ENCODE data around the gene MAML2.

Gene MAML2

DNA sequence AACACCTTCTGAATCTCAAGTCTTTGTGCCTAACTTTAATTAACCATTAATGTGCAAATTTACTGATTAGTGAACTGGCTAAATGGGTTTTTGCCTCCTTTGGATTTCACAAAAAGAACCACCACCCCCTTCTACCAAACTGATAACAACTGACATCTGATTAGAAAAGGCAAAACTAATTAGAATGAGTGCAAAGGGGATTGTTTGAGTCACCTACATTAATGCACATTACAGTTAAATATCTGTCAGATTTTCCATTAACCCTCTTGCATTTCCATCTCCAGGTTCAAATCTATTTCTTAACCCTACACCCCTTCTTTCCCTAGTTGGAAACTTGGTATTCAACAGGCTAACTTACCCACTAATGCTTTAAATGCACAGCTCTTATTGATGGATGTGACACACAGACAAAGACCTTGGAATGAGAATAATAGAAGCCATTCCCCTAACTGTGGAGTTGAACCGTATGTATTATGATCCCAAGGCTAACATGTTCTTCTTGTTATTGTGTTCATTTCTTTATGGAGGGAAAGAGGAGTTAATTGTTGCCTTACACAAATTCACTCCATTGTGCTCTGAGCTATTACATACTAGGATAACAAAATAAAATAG lies 257.6 kb downstream of the MAML2 start:
- ATAC-seq (replicated peaks): no peak
- Mint-ChIP-seq H3K36me3 (ENCODE audit: insufficient read depth) (peaks cover 6% of the 10 kb centered on the region), H3K4me1 (ENCODE audit: low read depth in 2 of 2) (peaks cover 2 to 3% of the 10 kb centered on the region in 2 donors)

DNA sequence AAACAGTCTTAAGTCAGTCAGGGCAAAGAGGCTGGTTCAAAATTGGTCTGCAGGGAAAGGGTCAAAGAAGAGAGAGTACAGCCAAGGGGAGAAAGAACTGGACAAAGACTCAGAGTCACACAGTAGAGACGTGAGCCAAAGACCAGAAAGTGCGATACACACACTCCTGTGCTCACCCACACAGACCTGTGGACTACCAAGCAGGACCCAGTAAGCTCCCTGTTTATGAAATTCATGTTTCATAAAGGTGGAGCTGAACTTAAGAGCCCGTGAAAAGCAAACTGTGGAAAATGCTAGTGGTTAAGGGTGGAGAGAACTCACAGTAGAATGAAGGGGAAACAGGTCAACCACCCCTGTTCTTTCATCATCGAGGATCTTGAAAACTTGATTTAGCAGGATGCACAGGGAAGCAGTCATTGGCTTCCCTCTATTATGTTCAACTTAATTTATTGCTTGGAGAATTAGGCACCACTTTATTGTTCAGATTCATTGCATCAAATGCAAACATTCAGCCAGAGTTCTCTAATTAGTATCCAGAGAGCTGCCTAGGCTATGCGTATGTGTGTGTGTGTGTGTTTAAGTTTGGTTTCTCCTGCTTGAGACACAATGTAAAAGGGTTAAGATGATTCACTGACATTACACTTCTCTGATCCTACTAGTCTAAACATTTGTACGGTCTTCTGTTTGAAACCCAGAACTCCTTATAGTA lies 258.2 kb downstream of the MAML2 start:
- no peak for DNase-seq
- Mint-ChIP-seq H3K4me3 (no peak overlapping the region), H3K27me3 (no peaks in the 10 kb centered on the region), H3K36me3 (ENCODE audit: insufficient read depth) (peaks cover 3% of the 10 kb centered on the region), H3K27ac (peak overlapping the region in 1 of 2 donors; percentile 75), H3K4me1 (ENCODE audit: low read depth in 2 of 2) (peaks cover 2 to 6% of the 10 kb centered on the region in 2 donors), H3K9me3 (no peaks in the 10 kb centered on the region)
- no peak for ATAC-seq (replicated peaks)

More for the DNA sequence above, 257.6 kb downstream of the MAML2 start:
- Mint-ChIP-seq H3K27ac (peak overlapping the region in 1 of 2 donors; percentile 75), H3K4me3 (no peak overlapping the region), H3K27me3 (no peaks in the 10 kb centered on the region), H3K9me3 (no peaks in the 10 kb centered on the region)
- DNase-seq: no peak

DNA sequence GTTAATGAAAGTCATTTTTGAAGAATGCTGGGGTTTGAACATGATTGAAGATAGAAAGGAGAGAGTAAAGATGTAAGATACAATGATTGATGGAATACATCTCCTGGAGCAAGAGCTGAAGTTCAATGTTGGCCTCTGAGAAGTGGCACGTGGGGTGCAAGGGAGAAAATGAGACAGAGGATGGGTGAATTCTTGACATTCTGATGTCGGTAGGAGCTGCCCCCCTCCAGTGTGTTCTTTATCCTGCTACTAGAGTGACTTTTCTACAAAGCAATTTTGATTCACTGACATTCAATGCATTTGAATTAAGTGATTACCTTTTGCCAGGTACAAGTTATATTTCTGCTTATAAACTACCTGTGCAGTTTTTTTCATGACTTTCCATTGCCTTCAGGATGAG lies 260.1 kb downstream of the MAML2 start:
- ATAC-seq (replicated peaks): no peak
- Mint-ChIP-seq H3K27ac (no peak overlapping the region), H3K4me1 (ENCODE audit: low read depth in 2 of 2) (peaks cover 2 to 10% of the 10 kb centered on the region in 2 donors)

DNA sequence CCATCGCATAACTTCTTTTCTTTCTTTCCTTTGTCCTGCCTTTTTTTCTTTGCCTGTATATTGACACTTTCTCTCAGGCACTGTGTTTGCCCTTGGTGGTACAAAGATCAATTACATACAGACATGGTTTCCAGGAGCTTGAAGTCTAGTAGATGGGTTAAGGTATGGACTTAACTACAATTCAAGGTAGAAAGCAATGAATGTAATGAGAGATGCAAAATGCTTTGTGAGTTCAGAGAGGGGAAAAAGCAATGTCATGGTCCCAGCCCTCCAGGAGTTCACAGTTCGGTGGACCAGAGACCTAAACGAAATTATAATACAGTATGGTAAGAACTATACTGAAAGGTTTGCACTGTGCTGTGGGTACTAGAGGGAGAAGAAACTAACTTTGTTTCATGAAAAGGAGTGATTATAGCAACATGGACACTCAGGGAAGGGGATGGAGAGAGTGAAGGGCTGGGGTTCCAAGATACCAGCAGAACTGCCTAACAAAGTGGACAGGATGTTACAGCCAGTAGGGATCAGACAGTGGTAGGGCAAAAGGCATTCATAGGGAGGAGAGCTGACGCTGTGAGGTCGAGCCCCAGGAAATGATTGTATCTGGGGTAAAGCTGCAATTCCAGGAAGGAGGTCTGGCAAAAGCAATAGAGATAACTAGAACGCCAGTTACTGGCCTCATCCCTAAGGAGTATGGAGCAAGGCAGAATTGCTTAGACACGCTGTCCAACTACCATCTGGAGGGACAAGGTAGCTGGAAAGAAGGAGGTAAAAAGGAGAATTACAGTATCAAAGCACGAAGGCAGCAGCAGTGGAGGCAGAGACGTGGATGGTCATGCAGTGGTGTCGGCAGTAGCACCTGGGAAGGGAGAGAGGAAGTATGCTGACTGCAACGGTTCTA lies 260.7 kb downstream of the MAML2 start:
- Mint-ChIP-seq H3K27me3 (no peaks in the 10 kb centered on the region), H3K27ac (no peak overlapping the region), H3K4me3 (no peak overlapping the region), H3K9me3 (no peaks in the 10 kb centered on the region), H3K4me1 (ENCODE audit: low read depth in 2 of 2) (peaks cover 0 to 7% of the 10 kb centered on the region in 2 donors), H3K36me3 (ENCODE audit: insufficient read depth) (peaks cover 3% of the 10 kb centered on the region)
- DNase-seq (no peak), ATAC-seq (replicated peaks) (no peak)

More for the DNA sequence above, 260.1 kb downstream of the MAML2 start:
- H3K36me3 Mint-ChIP-seq (ENCODE audit: insufficient read depth): no peaks in the 10 kb centered on the region
- DNase-seq: no peak
- H3K27me3 Mint-ChIP-seq: no peaks in the 10 kb centered on the region
- no peaks in the 10 kb centered on the region for H3K9me3 Mint-ChIP-seq
- no peak overlapping the region for H3K4me3 Mint-ChIP-seq

DNA sequence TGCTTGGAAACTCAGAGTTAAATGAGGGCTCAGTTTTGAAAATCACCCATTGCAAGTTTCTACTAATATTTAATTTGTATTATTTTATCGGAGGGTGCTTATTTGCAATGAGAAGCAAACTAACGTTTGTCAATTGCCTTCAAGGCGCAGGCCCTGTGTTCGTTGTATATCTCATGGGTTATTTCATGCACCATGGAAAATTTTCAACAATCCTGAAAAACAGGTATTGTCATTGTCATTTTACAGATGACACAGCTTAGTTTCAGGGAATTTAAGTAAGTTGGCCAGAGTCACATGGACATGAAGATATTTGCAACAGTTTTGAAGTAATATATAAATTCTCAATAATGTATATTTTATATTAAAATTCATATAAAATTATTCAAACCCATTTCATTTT lies 261.4 kb downstream of the MAML2 start:
- H3K27me3 Mint-ChIP-seq: no peaks in the 10 kb centered on the region
- no peak for ATAC-seq (replicated peaks)
- no peak overlapping the region for H3K4me3 Mint-ChIP-seq
- peaks cover 3% of the 10 kb centered on the region for H3K36me3 Mint-ChIP-seq (ENCODE audit: insufficient read depth)
- H3K4me1 Mint-ChIP-seq (ENCODE audit: low read depth in 2 of 2): peaks cover under 1 to 7% of the 10 kb centered on the region in 2 donors
- H3K9me3 Mint-ChIP-seq: no peaks in the 10 kb centered on the region
- H3K27ac Mint-ChIP-seq: no peak overlapping the region
- no peak for DNase-seq

DNA sequence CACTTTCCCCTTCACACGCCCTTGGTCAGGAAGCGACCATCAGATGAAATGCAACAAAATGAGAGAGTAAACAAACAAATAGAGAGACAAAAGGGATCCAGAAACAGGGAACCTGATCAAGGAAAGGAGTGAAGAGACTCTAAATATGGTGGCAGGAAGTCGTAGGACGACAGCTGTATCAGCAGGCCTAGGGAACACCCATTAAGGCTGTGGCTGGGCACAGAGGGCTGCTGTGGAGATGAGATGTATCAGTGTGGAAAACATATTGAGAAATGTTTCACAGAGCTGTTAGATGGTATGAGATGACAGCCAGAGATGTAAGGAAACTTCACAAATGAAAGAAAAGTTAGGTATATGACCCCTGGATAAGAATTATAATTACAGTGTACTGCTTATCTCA lies 263.3 kb downstream of the MAML2 start:
- Mint-ChIP-seq H3K4me1 (ENCODE audit: low read depth in 2 of 2) (peaks cover 13 to 26% of the 10 kb centered on the region in 2 donors), H3K27ac (peak overlapping the region in 1 of 2 donors; percentile 4), H3K36me3 (ENCODE audit: insufficient read depth) (peaks cover 3% of the 10 kb centered on the region), H3K4me3 (no peak overlapping the region), H3K27me3 (no peaks in the 10 kb centered on the region), H3K9me3 (no peaks in the 10 kb centered on the region)
- ATAC-seq (replicated peaks) (no peak), DNase-seq (no peak)

DNA sequence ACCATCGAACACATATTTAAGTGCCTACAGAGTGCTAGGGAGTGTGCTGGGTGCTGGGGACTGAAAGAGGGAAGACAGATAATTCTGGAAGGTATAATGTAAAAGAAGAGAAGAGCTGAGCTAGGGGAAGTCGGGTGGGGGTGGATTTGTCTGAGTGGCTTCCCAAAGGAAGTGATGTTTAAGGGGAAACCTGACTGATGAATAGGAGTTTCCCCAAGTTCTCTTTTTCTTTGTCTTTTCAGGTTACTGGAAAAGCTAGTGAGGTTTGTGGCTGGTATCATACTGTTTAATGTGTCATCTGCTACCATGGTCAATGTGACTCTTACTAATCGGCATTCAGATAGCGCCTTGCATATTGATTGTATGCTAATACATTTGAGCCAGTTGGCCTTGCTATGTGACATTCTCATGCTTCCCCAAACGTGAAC lies 267.4 kb downstream of the MAML2 start:
- DNase-seq (no peak), ATAC-seq (replicated peaks) (peak; percentile 25)
- Mint-ChIP-seq H3K4me3 (peak overlapping the region; percentile 52 to 78), H3K36me3 (ENCODE audit: insufficient read depth) (peaks cover 7% of the 10 kb centered on the region), H3K27ac (peak overlapping the region; percentile 71 to 95), H3K27me3 (no peaks in the 10 kb centered on the region), H3K9me3 (no peaks in the 10 kb centered on the region), H3K4me1 (ENCODE audit: low read depth in 2 of 2) (peaks cover 16 to 31% of the 10 kb centered on the region in 2 donors)

DNA sequence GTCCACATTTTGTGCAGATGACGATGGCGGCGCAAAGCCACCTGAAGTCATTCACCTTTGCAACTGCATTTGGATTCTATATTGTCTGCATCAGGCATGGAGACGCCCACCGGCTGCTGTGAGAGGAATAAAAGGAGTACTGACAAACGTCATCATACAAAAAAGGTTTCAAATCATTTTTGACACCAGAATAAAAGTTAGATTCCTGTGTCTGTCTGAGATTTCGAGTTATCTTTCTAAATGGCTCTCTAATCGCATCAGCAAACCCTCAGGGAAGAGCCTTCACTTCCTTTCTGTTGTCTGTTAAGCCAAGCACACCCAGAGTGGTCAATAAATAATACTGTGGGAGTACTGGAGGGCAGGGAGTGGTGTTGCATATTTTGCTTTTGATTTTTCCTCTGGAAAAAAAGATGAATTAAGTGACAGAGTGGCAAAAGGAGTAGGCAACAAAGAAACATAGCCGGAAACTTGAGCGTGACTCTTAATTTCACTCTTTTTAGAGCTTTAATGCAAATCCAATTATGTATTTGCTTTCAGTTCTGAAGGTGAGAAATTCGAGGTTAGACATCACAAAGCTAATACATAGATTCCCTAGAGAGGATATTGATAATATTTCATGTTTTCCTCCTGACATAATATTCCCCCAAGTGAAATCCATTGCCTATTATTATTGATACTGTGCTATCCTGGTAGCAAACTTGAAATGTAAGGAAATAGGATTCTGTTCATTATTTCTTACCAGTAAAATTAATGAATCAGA lies 268.3 kb downstream of the MAML2 start:
- peaks cover 16 to 27% of the 10 kb centered on the region in 2 donors for H3K4me1 Mint-ChIP-seq (ENCODE audit: low read depth in 2 of 2)
- ATAC-seq (replicated peaks) (peak; percentile 74), DNase-seq (peak in 1 of 3 experiments; percentile 27)
- no peaks in the 10 kb centered on the region for H3K9me3 Mint-ChIP-seq
- H3K27ac Mint-ChIP-seq: peak overlapping the region; percentile 71 to 95
- peaks cover 7% of the 10 kb centered on the region for H3K36me3 Mint-ChIP-seq (ENCODE audit: insufficient read depth)
- peak overlapping the region; percentile 52 to 78 for H3K4me3 Mint-ChIP-seq
- no peaks in the 10 kb centered on the region for H3K27me3 Mint-ChIP-seq

DNA sequence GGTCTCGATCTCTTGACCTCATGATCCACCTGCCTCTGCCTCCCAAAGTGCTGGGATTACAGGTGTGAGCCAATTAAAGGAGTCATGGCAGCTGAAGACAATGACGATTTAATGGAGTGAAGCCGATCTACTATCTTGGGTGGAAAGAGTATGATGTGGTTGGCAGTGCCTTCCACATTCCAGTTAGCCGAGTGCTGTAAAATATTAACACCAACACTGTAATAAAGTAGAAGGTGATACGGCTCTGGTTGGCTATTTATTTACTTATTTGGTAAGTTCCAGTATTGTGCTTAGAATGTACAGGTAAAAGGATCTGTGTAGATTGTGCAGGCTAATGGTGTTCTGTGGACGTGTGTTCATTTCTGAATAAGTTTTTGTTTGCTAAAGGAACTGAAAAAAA lies 269.5 kb downstream of the MAML2 start:
- H3K4me3 Mint-ChIP-seq: no peak overlapping the region
- ATAC-seq (replicated peaks) (no peak), DNase-seq (no peak)
- peaks cover 7% of the 10 kb centered on the region for H3K36me3 Mint-ChIP-seq (ENCODE audit: insufficient read depth)
- peak overlapping the region in 1 of 2 donors; percentile 72 for H3K27ac Mint-ChIP-seq
- no peaks in the 10 kb centered on the region for H3K9me3 Mint-ChIP-seq
- H3K4me1 Mint-ChIP-seq (ENCODE audit: low read depth in 2 of 2): peaks cover 18 to 26% of the 10 kb centered on the region in 2 donors
- H3K27me3 Mint-ChIP-seq: no peaks in the 10 kb centered on the region

DNA sequence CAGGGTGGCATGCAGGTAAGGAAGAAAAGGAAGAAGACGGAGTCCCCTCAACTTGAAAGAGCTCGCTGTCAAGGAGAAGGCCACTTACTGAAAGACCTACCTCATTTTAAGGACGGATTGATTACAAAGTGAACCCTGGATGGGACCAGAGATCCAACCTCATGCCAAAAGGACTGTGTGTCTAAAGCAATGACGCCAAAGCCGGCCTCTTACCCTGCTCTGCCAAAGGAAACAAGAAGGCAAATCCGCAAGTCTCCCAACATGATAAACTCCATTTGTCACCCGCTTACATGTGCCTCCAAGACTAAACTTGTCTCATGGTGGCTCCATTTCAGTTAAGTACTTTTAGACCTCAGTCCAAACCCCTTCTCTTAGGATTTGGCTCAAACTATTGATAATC lies 270.4 kb downstream of the MAML2 start:
- DNase-seq (no peak), ATAC-seq (replicated peaks) (no peak)
- Mint-ChIP-seq H3K4me1 (ENCODE audit: low read depth in 2 of 2) (peaks cover 18 to 31% of the 10 kb centered on the region in 2 donors), H3K27ac (no peak overlapping the region), H3K9me3 (no peaks in the 10 kb centered on the region), H3K36me3 (ENCODE audit: insufficient read depth) (peaks cover 7% of the 10 kb centered on the region), H3K4me3 (no peak overlapping the region), H3K27me3 (no peaks in the 10 kb centered on the region)

DNA sequence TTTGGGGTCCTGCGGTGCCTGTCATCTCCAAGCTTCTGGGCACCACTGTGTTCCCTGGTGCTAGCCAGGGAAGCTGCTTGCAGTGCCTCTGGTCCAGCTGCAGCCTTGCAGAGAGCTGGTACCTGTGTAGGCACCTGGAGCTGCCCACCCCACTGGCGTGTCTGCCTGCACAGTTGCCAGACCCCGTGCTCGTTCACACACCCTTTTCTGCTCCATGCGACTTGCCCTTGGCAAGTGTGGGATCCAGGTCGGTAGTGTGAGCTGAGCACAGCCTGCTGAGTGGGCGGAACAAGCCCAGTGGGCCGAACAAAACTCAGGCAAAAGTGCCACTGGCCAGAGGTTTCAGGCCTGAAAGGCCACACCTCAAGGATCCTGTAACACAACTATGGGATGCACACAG lies 272.5 kb downstream of the MAML2 start:
- H3K9me3 Mint-ChIP-seq: no peaks in the 10 kb centered on the region
- no peak for ATAC-seq (replicated peaks)
- H3K4me3 Mint-ChIP-seq: no peak overlapping the region
- no peaks in the 10 kb centered on the region for H3K27me3 Mint-ChIP-seq
- no peak for DNase-seq
- no peak overlapping the region for H3K27ac Mint-ChIP-seq
- H3K36me3 Mint-ChIP-seq (ENCODE audit: insufficient read depth): peaks cover 4% of the 10 kb centered on the region
- H3K4me1 Mint-ChIP-seq (ENCODE audit: low read depth in 2 of 2): peaks cover 16 to 25% of the 10 kb centered on the region in 2 donors

DNA sequence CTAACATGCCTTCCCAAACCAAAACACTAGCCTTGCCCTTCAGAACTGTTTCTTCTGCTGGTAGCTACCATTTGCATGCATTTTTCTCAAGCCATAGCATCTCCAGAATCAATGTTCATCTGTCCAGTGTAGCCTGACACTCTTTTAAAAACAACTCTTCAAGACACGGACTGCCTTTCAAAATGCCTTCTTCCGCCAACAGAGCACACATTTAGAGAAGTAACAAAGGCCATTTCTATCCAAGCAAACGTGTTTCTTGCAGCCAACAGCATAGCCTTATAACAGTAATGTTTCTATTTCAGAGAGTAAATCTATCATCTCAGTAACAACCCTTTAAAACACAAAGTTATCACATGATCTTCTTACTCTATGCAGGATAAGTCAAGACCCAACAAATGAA lies 275.8 kb downstream of the MAML2 start:
- peaks cover 12 to 22% of the 10 kb centered on the region in 2 donors for H3K4me1 Mint-ChIP-seq (ENCODE audit: low read depth in 2 of 2)
- no peak overlapping the region for H3K4me3 Mint-ChIP-seq
- no peaks in the 10 kb centered on the region for H3K27me3 Mint-ChIP-seq
- H3K9me3 Mint-ChIP-seq: no peaks in the 10 kb centered on the region
- DNase-seq (no peak), ATAC-seq (replicated peaks) (no peak)
- no peak overlapping the region for H3K27ac Mint-ChIP-seq
- H3K36me3 Mint-ChIP-seq (ENCODE audit: insufficient read depth): no peaks in the 10 kb centered on the region

DNA sequence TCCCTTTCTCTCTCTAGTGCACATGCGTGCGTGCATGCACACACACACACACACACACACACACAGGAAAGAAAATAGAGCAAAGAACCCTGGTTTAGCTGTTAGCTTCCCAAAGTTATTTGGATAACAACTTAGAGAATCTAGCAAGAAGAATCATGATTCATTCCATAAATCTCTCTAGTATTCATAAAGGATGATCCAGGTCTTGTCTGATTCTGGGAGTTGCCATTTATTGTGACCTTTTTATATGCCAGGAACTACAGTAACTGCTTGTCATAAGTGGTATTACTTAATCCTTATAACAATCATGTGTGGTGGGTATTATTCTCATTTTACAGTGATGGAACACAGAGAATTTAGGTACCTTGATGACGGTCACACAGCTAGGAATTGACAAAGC lies 277.6 kb downstream of the MAML2 start:
- Mint-ChIP-seq H3K4me1 (ENCODE audit: low read depth in 2 of 2) (peaks cover 12 to 24% of the 10 kb centered on the region in 2 donors), H3K36me3 (ENCODE audit: insufficient read depth) (no peaks in the 10 kb centered on the region)
- ATAC-seq (replicated peaks): no peak

More for the DNA sequence above, 277.6 kb downstream of the MAML2 start:
- H3K27me3 Mint-ChIP-seq: no peaks in the 10 kb centered on the region
- DNase-seq: no peak
- H3K27ac Mint-ChIP-seq: peak overlapping the region in 1 of 2 donors; percentile 13
- no peaks in the 10 kb centered on the region for H3K9me3 Mint-ChIP-seq
- no peak overlapping the region for H3K4me3 Mint-ChIP-seq

All from effector memory CD8-positive, alpha-beta T cell (primary cell).